Muscle of leg (tissue), 11 donors: ENCODE results near the gene PPFIA4. TPM values are rescaled to one million over a fixed set of nuclear protein-coding genes. Genes with fewer than 3 reads are reported as not detected.
A peak's percentile ranks its signal among the peaks of the same experiment; 100 is the strongest.

ENCODE experiments used
- DNase-seq: peaks from one replicate; pipeline ENCODE4 v3.0.0; 2013
- H3K27ac ChIP-seq: one replicate; pipeline ENCODE4 v1.5.1; 2013; ENCODE audit warnings: mild to moderate bottlenecking, low read length, control low read depth
- H3K27me3 ChIP-seq: one replicate; pipeline ENCODE4 v1.6.1; 2013; ENCODE audit warnings: low read length; ENCODE audit not compliant: control insufficient read depth, insufficient read depth
- H3K36me3 ChIP-seq: one replicate; pipeline ENCODE4 v1.6.1; 2013; ENCODE audit warnings: low read length; ENCODE audit not compliant: control insufficient read depth, insufficient read depth
- H3K4me1 ChIP-seq: one replicate; pipeline ENCODE4 v1.6.1; 2013; ENCODE audit warnings: low read length; ENCODE audit not compliant: control insufficient read depth, insufficient read depth
- H3K4me3 ChIP-seq: one replicate; pipeline ENCODE4 v1.5.1; 2013; ENCODE audit warnings: low read length, control low read depth
- H3K9me3 ChIP-seq: replicated peaks from 2 replicates; pipeline ENCODE4 v1.6.1; 2013; ENCODE audit warnings: low read depth, low read length; ENCODE audit not compliant: control insufficient read depth
- WGBS: methylation state at CpG from one replicate; pipeline ENCODE4 v1.1.5; 2013; ENCODE audit warnings: missing lambda C conversion rate; ENCODE audit not compliant: insufficient coverage; 5-methylcytosine and 5-hydroxymethylcytosine counted together
- polyA plus RNA-seq, 8 donors: library from polyadenylated mRNA; unstranded; fragments of 120-200 nt; gene quantifications; one replicate each; pipeline versions ENCODE4 v1.2.1 to v1.2.3, GENCODE V29; 2013; ENCODE audit warnings: inconsistent platforms in 1 of 8, low replicate concordance in 1 of 8; ENCODE audit not compliant: insufficient read length in 8 of 8, insufficient read depth in 1 of 8
- total RNA-seq: library from RNA; stranded (reverse); fragments of 120-200 nt; gene quantifications from one replicate; pipeline ENCODE4 v1.2.4, GENCODE V29; 2013

The PPFIA4 gene
- total and polyA plus RNA-seq, 9 donors, result 22.4 to 53.1 (median 34.7) TPM

GRCh38 chr1:203069030-203069747 lies 42.9 kb downstream of the PPFIA4 start:
- peak; percentile 94 for DNase-seq
- Histone ChIP-seq H3K4me3 (no peak overlapping the region), H3K4me1 (peaks cover 53% of the 10 kb centered on the region), H3K27me3 (peaks cover 16% of the 10 kb centered on the region), H3K36me3 (peaks cover 14% of the 10 kb centered on the region), H3K9me3 (no peaks in the 10 kb centered on the region), H3K27ac (peak overlapping the region; percentile 89)
- WGBS, result no CpG with 5 or more reads among the region's 4 CpGs

GRCh38 chr1:203072002-203072602 lies 45.8 kb downstream of the PPFIA4 start:
- Histone ChIP-seq H3K4me3 (no peak overlapping the region), H3K27ac (no peak overlapping the region), H3K4me1 (peaks cover 62% of the 10 kb centered on the region), H3K36me3 (peaks cover 14% of the 10 kb centered on the region), H3K27me3 (peaks cover 36% of the 10 kb centered on the region), H3K9me3 (no peaks in the 10 kb centered on the region)
- no peak for DNase-seq
- WGBS, result 100% methylated on average over 1 of the region's 7 CpGs

- peaks cover 42% of the 10 kb centered on the region for H3K27me3 ChIP-seq
- no peaks in the 10 kb centered on the region for H3K9me3 ChIP-seq
- peaks cover 54% of the 10 kb centered on the region for H3K4me1 ChIP-seq
- WGBS, result 71% methylated on average over 2 of the region's 3 CpGs
- H3K36me3 ChIP-seq, result peaks cover 15% of the 10 kb centered on the region
- H3K27ac ChIP-seq, result no peak overlapping the region
- H3K4me3 ChIP-seq, result no peak overlapping the region
- DNase-seq, result no peak
These were observed 46.6 kb downstream of the PPFIA4 start for GRCh38 chr1:203072911-203073310.

GRCh38 chr1:203073469-203073868 lies 47.2 kb downstream of the PPFIA4 start:
- Histone ChIP-seq H3K36me3 (peaks cover 14% of the 10 kb centered on the region), H3K4me1 (peaks cover 48% of the 10 kb centered on the region), H3K27ac (no peak overlapping the region), H3K9me3 (no peaks in the 10 kb centered on the region), H3K27me3 (peaks cover 42% of the 10 kb centered on the region), H3K4me3 (no peak overlapping the region)
- WGBS, result 90% methylated on average over 1 of the region's 2 CpGs
- no peak for DNase-seq

GRCh38 chr1:203074610-203075009 lies 48.3 kb downstream of the PPFIA4 start:
- DNase-seq, result no peak
- peaks cover 42% of the 10 kb centered on the region for H3K27me3 ChIP-seq
- peaks cover 37% of the 10 kb centered on the region for H3K4me1 ChIP-seq
- H3K9me3 ChIP-seq, result no peaks in the 10 kb centered on the region
- peaks cover 14% of the 10 kb centered on the region for H3K36me3 ChIP-seq
- no peak overlapping the region for H3K27ac ChIP-seq
- no peak overlapping the region for H3K4me3 ChIP-seq

GRCh38 chr1:203075236-203076030 lies 49.1 kb downstream of the PPFIA4 start:
- Histone ChIP-seq H3K4me3 (peak overlapping the region; percentile 4), H3K9me3 (no peaks in the 10 kb centered on the region), H3K4me1 (peaks cover 31% of the 10 kb centered on the region), H3K36me3 (peaks cover 14% of the 10 kb centered on the region), H3K27me3 (peaks cover 44% of the 10 kb centered on the region), H3K27ac (no peak overlapping the region)
- no peak for DNase-seq
- 5% methylated on average over 53 of the region's 56 CpGs for WGBS

GRCh38 chr1:203076031-203076511 lies 49.8 kb downstream of the PPFIA4 start:
- 29% methylated on average over 24 of the region's 30 CpGs for WGBS
- DNase-seq, result no peak

GRCh38 chr1:203077367-203077766 lies 51.1 kb downstream of the PPFIA4 start:
- Histone ChIP-seq H3K4me3 (no peak overlapping the region), H3K27ac (no peak overlapping the region), H3K27me3 (peaks cover 51% of the 10 kb centered on the region), H3K9me3 (no peaks in the 10 kb centered on the region), H3K36me3 (peaks cover 8% of the 10 kb centered on the region), H3K4me1 (peaks cover 34% of the 10 kb centered on the region)
- WGBS, result no CpG with 5 or more reads among the region's 3 CpGs
- no peak for DNase-seq

More at GRCh38 chr1:203076031-203076511, 49.8 kb downstream of the PPFIA4 start:
- Histone ChIP-seq H3K36me3 (peaks cover 14% of the 10 kb centered on the region), H3K4me1 (peaks cover 28% of the 10 kb centered on the region), H3K9me3 (no peaks in the 10 kb centered on the region), H3K4me3 (peak overlapping the region; percentile 4), H3K27me3 (peaks cover 46% of the 10 kb centered on the region), H3K27ac (no peak overlapping the region)

GRCh38 chr1:203077956-203078355 lies 51.7 kb downstream of the PPFIA4 start:
- DNase-seq, result no peak
- peaks cover 40% of the 10 kb centered on the region for H3K4me1 ChIP-seq
- H3K36me3 ChIP-seq, result peaks cover 10% of the 10 kb centered on the region
- WGBS, result 71% methylated on average over 2 of the region's 2 CpGs
- no peak overlapping the region for H3K27ac ChIP-seq
- H3K4me3 ChIP-seq, result no peak overlapping the region
- H3K9me3 ChIP-seq, result no peaks in the 10 kb centered on the region
- peaks cover 50% of the 10 kb centered on the region for H3K27me3 ChIP-seq

- H3K4me3 ChIP-seq, result no peak overlapping the region
- H3K4me1 ChIP-seq, result peaks cover 42% of the 10 kb centered on the region
- H3K27me3 ChIP-seq, result peaks cover 45% of the 10 kb centered on the region
- H3K36me3 ChIP-seq, result peaks cover 12% of the 10 kb centered on the region
- no CpG with 5 or more reads among the region's 3 CpGs for WGBS
- no peak for DNase-seq
- H3K9me3 ChIP-seq, result no peaks in the 10 kb centered on the region
- H3K27ac ChIP-seq, result no peak overlapping the region
These were observed 52.2 kb downstream of the PPFIA4 start for GRCh38 chr1:203078478-203078877.
